ENCODE measurements around the gene FOXM1.

The FOXM1 gene

DNA sequence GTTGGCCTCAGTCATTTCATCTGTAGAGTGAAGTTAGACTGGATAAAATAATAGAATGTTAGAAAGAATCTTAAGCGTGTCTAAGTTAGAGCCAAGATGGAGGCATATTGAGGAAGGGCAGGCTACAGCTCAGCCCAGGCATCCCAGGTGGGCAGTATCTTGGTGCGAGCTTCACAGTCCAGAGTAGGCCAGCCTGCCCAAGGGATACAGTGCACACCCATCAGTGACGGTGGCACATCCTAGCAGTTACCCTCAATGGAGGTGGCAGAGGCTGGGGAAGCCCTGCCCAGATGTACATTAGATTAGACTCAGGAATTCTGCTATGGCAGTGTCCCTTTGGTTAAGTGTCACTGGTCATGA lies 35.2 kb upstream of the FOXM1 start:
- H3K4me3 ChIP-seq (ENCODE audit: low read depth, low read length): no peak overlapping the region
- in situ Hi-C loops (cut with HindIII; ENCODE audit: low sequenced_read_pairs): no loop called here
- no peak for DNase-seq (ENCODE audit: low read depth)
- TF ChIP-seq CTCF (IDR thresholded peaks at IDR 0.05; ENCODE audit: low read depth, low read length, missing control alignments): no peak

GRCh38 chr12:2904260-2904659 lies 27.3 kb upstream of the FOXM1 start:
- H3K4me3 ChIP-seq (ENCODE audit: low read depth, low read length): no peak overlapping the region
- DNase-seq (ENCODE audit: low read depth): no peak
- in situ Hi-C loops (cut with HindIII; ENCODE audit: low sequenced_read_pairs): no loop called here
- no peak for TF ChIP-seq CTCF (IDR thresholded peaks at IDR 0.05; ENCODE audit: low read depth, low read length, missing control alignments)

GRCh38 chr12:2902272-2902880 lies 25.4 kb upstream of the FOXM1 start:
- no peak for TF ChIP-seq CTCF (IDR thresholded peaks at IDR 0.05; ENCODE audit: low read depth, low read length, missing control alignments)
- in situ Hi-C loops (cut with HindIII; ENCODE audit: low sequenced_read_pairs): no loop called here
- no peak for DNase-seq (ENCODE audit: low read depth)
- no peak overlapping the region for H3K4me3 ChIP-seq (ENCODE audit: low read depth, low read length)

DNA sequence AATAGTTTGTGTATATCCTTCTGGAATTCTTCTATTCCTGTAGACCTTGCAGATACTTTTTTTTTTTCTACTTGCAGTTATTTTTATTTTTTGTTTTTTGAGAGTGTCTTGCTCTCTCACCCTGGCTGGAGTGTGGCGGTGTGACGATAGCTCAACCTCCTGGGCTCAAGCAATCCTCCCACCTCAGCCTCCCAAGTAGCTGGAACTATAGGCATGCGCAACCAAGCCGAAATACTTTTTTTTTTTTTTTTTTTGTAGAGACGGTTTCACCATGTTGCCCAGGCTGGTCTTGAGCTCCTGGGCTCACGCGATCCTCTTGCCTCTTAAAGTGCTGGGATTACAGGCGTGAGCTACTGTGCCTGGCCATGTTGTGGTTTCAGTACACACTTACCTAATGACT lies 23.7 kb upstream of the FOXM1 start:
- no peak for DNase-seq (ENCODE audit: low read depth)
- TF ChIP-seq CTCF (IDR thresholded peaks at IDR 0.05; ENCODE audit: low read depth, low read length, missing control alignments): no peak
- in situ Hi-C loops (cut with HindIII; ENCODE audit: low sequenced_read_pairs): no loop called here
- no peak overlapping the region for H3K4me3 ChIP-seq (ENCODE audit: low read depth, low read length)

DNA sequence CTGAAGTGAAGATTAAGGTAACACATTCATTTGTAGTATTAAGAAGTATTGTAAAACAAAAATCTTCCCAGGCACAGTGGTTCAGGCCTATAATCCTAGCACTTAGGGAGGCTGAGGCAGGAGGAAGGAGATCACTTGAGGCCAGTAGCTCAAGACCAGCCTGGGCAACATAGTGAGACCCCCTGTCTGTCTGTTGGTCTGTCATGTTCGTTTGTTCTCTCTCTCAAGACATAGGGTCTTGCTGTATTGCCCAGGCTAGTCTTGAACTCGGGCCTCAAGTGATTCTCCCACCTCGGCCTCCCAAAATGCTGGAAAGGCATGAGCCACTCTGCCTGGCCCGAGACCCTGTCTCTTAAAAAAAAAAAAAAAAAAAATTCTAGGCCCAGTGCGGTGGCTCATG lies 20.4 kb upstream of the FOXM1 start:
- no peak for DNase-seq (ENCODE audit: low read depth)
- in situ Hi-C loops (cut with HindIII; ENCODE audit: low sequenced_read_pairs): no loop called here
- no peak for TF ChIP-seq CTCF (IDR thresholded peaks at IDR 0.05; ENCODE audit: low read depth, low read length, missing control alignments)
- no peak overlapping the region for H3K4me3 ChIP-seq (ENCODE audit: low read depth, low read length)

- in situ Hi-C loops (cut with HindIII; ENCODE audit: low sequenced_read_pairs): no loop called here
- TF ChIP-seq CTCF (IDR thresholded peaks at IDR 0.05; ENCODE audit: low read depth, low read length, missing control alignments): no peak
- H3K4me3 ChIP-seq (ENCODE audit: low read depth, low read length): no peak overlapping the region
- DNase-seq (ENCODE audit: low read depth): no peak
Measured at GRCh38 chr12:2895511-2895910, 18.5 kb upstream of the FOXM1 start.

DNA sequence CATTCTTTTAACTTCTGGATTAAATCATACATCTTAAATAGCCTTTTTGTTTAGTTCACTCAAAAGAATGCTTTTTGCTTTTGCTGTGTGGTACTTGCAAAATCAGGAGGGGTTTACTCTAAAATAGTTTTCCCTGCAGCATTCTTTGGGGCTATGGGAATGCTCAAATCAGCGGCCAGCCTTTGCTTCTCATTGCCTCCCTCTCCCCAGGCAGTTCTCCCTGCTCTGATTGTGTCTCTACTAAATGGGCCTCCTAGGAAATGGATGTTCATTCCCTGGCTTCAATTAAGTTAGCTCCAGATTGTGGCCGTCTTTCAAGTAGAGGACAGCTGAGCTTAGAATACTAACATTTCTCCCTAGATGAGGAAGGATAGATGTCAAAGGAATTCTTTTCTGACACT lies 18.1 kb upstream of the FOXM1 start:
- in situ Hi-C loops (cut with HindIII; ENCODE audit: low sequenced_read_pairs): no loop called here
- no peak for TF ChIP-seq CTCF (IDR thresholded peaks at IDR 0.05; ENCODE audit: low read depth, low read length, missing control alignments)
- no peak for DNase-seq (ENCODE audit: low read depth)
- H3K4me3 ChIP-seq (ENCODE audit: low read depth, low read length): no peak overlapping the region
